Medulla oblongata (tissue), 1 donor: ENCODE data around the gene TTC17.
A peak's percentile ranks its signal among the peaks of the same experiment; 100 is the strongest.
"Not testable (repeated sequence)": the region's sequence is repeated elsewhere in the genome, so short reads cannot be mapped to it uniquely, and the experiment has no call there.

Experiments used
- DNase-seq: peaks from one replicate; pipeline ENCODE4 v3.0.0-alpha.2; 2015; ENCODE audit errors: extremely low spot score

TTC17 gene

GRCh38 chr11:43392713-43393112 is 34.0 kb downstream of the TTC17 start:
- DNase-seq = no peak

- DNase-seq = peak; percentile 3
These were observed 35.1 kb downstream of the TTC17 start for GRCh38 chr11:43393765-43394355.

- no peak for DNase-seq
These were observed 37.9 kb downstream of the TTC17 start for GRCh38 chr11:43396617-43397016.

GRCh38 chr11:43397251-43397650 is 38.5 kb downstream of the TTC17 start:
- no peak for DNase-seq

DNA sequence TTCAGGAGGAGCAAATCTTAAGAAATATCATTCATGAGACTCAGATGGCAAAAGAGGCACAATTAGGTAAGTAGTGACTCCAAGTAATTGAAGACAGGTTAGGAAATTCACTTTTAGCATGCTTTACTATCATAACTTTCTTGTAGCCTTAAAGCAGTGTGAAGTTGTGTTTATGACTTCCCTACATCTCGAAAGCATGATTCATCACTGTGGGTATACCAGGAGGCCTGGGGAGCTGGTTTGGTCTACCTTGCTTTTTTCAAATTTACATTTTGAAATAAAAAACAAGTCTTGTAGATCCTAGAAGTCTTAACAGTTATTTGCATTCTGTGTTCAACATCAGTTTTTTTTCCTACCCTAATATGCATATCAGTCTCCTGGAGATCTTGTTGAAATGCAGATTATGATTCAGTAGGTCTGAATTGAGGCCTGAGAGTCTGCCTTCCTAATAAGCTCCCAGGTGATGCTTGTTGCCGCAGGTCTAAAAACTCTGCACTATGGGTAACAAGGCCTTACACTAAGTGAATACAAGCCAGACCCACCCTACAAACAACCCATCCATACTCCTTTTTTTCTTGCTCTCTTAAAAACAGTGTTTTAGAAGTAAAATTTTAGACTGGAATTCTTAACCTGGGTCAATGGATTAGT is 41.4 kb downstream of the TTC17 start:
- no peak for DNase-seq

DNA sequence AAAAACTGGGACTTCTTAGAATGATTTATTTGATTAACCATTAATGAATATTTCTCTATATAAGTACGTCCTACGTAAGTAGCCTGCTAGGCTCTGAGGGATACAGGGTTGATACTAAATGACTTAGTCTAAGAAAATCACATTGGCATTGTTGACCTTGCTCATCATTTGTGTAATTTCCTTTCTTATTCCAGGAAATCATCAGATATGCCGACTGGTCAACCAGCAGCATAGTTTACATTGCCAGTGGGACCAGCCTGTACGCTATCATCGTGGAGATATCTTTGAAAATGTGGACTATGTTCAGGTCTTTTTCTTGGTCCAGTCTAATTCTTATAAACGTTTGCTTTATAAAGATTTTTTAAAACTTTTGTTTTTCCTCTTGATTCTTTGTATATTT is 42.5 kb downstream of the TTC17 start:
- DNase-seq = no peak

DNA sequence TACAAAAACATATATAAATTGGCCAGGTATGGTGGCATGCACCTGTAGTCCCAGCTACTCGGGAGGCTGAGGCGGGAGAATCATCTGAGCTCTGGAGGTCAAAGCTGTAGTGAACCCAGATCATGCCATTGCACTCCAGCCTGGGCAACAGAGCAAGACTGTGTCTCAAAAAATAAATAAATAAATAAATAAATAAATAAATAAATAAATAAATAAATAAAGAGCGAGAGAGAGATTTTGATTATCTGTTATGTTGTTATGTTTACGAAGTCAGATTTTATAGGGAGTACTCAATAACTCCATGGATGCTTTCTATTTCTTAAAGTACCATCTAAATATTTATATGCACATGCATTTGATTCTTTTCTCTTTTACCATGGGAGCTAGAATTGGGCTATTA is 43.1 kb downstream of the TTC17 start:
- DNase-seq = not testable (repeated sequence)

GRCh38 chr11:43403357-43404231 is 44.9 kb downstream of the TTC17 start:
- DNase-seq = no peak

DNA sequence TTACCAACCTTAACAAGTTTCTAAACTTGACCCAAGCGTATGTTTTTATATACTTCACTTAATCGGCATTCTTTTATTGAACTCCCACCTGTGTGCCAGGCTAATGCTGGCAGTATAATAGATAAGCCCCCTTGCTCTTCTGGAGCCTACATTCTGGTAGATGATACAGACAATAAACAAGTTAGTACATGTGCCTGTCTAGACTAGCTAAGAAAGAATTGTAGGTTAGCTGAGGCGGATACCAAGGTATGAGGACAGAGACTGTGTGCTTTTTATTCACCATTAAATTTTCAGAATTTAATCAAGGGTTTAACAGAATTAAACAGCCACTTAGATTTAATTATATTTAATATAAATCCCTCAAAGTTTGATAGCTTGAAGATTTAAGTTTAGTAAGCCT is 45.7 kb downstream of the TTC17 start:
- DNase-seq = no peak

- no peak for DNase-seq
These were observed 46.2 kb downstream of the TTC17 start for GRCh38 chr11:43404836-43405479.

GRCh38 chr11:43408277-43408676 is 49.6 kb downstream of the TTC17 start:
- no peak for DNase-seq

GRCh38 chr11:43410394-43410793 is 51.7 kb downstream of the TTC17 start:
- no peak for DNase-seq

DNA sequence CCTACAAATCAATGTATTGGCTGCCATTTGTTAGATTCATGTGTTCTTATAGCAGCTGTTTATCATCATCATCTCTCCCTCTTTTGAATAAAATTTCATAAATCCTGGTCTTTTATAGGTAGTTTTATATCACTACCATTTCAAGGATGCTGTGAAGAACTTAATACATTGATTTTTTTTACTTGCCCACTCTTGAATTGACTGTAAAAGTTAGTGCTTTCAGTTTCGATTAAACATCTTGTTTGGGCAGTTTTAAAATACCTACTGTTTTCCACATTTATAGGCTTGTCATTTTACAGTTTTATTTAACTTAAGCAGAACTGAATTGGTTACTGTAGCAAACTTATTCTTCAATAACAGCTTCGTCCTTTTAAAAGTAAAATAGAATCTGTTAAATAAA is 59.5 kb downstream of the TTC17 start:
- no peak for DNase-seq

GRCh38 chr11:43419460-43419859 is 60.7 kb downstream of the TTC17 start:
- DNase-seq = peak; percentile 66

GRCh38 chr11:43427971-43428370 is 69.3 kb downstream of the TTC17 start:
- no peak for DNase-seq

GRCh38 chr11:43430916-43431315 is 72.2 kb downstream of the TTC17 start:
- not testable (repeated sequence) for DNase-seq

GRCh38 chr11:43434893-43435292 is 76.2 kb downstream of the TTC17 start:
- DNase-seq = no peak

DNA sequence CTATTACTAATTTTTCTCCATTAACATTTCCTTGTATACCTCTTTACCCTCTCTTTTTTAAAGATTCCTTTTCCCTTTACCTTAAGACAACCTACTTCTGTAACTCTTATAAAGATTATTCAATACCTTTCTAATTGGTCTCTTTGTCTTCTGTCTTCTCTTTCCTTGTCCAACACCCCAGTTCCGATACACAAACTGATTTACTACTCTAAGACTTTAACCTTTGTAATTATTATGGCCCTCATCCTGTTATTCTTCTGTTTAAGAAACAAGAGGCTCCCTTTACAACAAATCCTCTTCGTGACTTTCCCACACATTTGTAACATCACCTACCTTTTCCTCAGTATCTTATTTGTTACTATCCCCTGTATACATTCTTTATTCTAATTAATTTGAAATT is 81.8 kb downstream of the TTC17 start:
- no peak for DNase-seq

DNA sequence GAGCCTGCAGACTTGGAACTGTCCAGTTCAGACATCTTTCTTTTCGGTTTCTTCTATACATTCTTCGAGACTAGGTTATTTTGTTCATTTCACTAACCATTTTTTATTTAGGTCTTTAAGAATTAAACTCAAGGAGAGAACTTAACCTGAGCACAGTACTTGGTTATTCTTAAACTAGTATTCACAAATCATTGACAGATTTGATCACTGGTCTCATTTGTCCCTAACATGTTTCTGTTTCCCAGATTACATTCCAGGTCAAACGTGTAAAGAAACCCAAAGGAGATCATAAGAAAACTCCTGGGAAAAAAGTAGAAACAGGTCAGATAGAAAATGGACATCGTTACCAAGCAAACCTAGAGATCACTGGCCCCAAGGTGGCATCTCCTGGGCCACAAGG is 85.1 kb downstream of the TTC17 start:
- no peak for DNase-seq

DNA sequence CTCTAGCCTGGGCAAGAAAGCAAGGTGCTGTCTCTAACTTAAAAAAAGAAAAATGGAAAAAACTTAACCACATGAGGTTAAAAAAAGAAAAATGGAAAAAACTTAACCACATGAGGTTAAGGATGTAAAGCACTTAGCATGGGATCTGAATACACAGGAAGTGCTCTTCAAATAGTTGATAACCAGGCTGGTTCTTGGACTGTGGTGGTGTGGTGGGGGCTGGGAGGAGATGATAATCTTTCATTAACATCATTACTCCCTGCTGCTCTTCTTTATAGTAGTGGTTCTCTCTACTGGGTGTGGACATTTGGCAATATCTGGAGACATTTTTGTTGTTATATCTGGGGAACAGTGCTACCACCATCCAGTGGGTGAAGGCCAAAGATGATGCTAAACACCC is 88.4 kb downstream of the TTC17 start:
- no peak for DNase-seq

DNA sequence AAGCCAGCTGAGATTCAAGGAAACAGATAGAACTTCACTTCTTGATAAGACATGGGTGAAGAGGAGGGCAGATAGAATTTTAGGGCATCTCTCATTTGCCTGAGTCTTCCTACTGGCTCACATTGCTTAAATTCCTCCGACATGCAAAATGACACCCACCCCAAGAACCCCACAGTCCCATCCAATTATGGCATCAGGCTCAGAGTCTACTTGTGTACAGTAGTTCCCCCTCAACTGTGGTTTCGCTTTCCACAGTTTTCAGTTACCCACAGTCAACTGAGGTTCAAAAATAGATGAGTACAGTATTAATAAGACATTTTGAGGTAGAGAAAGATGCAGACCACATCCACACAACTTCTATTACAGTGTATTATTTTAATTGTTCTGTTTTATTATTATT is 99.8 kb downstream of the TTC17 start:
- DNase-seq = no peak

GRCh38 chr11:43459246-43459645 is 100.5 kb downstream of the TTC17 start:
- peak; percentile 75 for DNase-seq
